Measurements from ENCODE around the gene HMGCS1. TPM values are rescaled to one million over a fixed set of nuclear protein-coding genes. Genes with fewer than 3 reads are reported as not detected.

The HMGCS1 gene
- polyA plus RNA-seq, 3 donors from 2014 or later, result 10.9 to 16.4 (median 11.9) TPM

GRCh38 chr5:43245724-43246385 is 67.4 kb downstream of the HMGCS1 start:
- no peaks in the 10 kb centered on the region for H3K9me3 Mint-ChIP-seq
- H3K4me1 Mint-ChIP-seq, result no peaks in the 10 kb centered on the region
- H3K27me3 Mint-ChIP-seq (ENCODE audit: low read depth in 3 of 3), result peaks cover 0 to 3% (median 0%) of the 10 kb centered on the region in 3 donors
- H3K27ac Mint-ChIP-seq, result no peak overlapping the region
- H3K36me3 Mint-ChIP-seq, result peaks cover 0 to 3% (median 0%) of the 10 kb centered on the region in 3 donors
- no peak for DNase-seq
- H3K4me3 Mint-ChIP-seq, result peak overlapping the region in 1 of 5 donors; percentile 3

- Mint-ChIP-seq H3K4me3 (no peak overlapping the region), H3K27me3 (ENCODE audit: low read depth in 3 of 3) (peaks cover 0 to 3% (median 0%) of the 10 kb centered on the region in 3 donors), H3K27ac (no peak overlapping the region), H3K36me3 (peaks cover 0 to 3% (median 0%) of the 10 kb centered on the region in 3 donors), H3K9me3 (no peaks in the 10 kb centered on the region), H3K4me1 (no peaks in the 10 kb centered on the region)
- DNase-seq, result no peak
Observed at GRCh38 chr5:43244823-43245565, 68.2 kb downstream of the HMGCS1 start.

GRCh38 chr5:43243270-43243669 is 69.9 kb downstream of the HMGCS1 start:
- no peaks in the 10 kb centered on the region for H3K9me3 Mint-ChIP-seq
- no peak overlapping the region for H3K27ac Mint-ChIP-seq
- peaks cover 0 to 1% (median 0%) of the 10 kb centered on the region in 3 donors for H3K36me3 Mint-ChIP-seq
- H3K4me3 Mint-ChIP-seq, result no peak overlapping the region
- no peaks in the 10 kb centered on the region for H3K4me1 Mint-ChIP-seq
- DNase-seq, result no peak
- H3K27me3 Mint-ChIP-seq (ENCODE audit: low read depth in 3 of 3), result peaks cover 0 to 5% (median 0%) of the 10 kb centered on the region in 3 donors

- H3K27me3 Mint-ChIP-seq (ENCODE audit: low read depth in 3 of 3), result peaks cover 0 to 5% (median 0%) of the 10 kb centered on the region in 3 donors
- H3K9me3 Mint-ChIP-seq, result no peaks in the 10 kb centered on the region
- no peaks in the 10 kb centered on the region for H3K36me3 Mint-ChIP-seq
- DNase-seq, result no peak
- H3K4me1 Mint-ChIP-seq, result no peaks in the 10 kb centered on the region
- no peak overlapping the region for H3K27ac Mint-ChIP-seq
- no peak overlapping the region for H3K4me3 Mint-ChIP-seq
Observed at GRCh38 chr5:43242196-43242595, 71.0 kb downstream of the HMGCS1 start.

Other genes with a start within 250 kb of the HMGCS1 start
- 10 to 100 TPM; 30.3 to 49.6 (median 33.8) TPM for gene ZNF131, start 192.5 kb downstream of the HMGCS1 start, polyA plus RNA-seq
- under 1 TPM in 1 of 3 donors, not detected in 2; 0.25 TPM for gene NIM1K, start 121.2 kb downstream of the HMGCS1 start, polyA plus RNA-seq
- 10 to 100 TPM in 1 of 3 donors, 1 to 10 TPM in 2; 5.0 to 12.1 (median 8.6) TPM for gene CCL28, start 99.0 kb upstream of the HMGCS1 start, polyA plus RNA-seq
- 10 to 100 TPM; 17.7 to 20.2 (median 19.6) TPM for gene TMEM267, start 170.5 kb upstream of the HMGCS1 start, polyA plus RNA-seq
- gene C5orf34, start 201.7 kb upstream of the HMGCS1 start, polyA plus RNA-seq, result 1 to 10 TPM; 1.3 to 3.3 (median 1.5) TPM
- gene PAIP1, start 243.7 kb upstream of the HMGCS1 start, polyA plus RNA-seq, result 10 to 100 TPM; 28.4 to 30.3 (median 29.4) TPM